ACHN (cell line): ENCODE data around the gene DLG2.
A peak's percentile ranks its signal among the peaks of the same experiment; 100 is the strongest.
"Not testable (repeated sequence)": the region's sequence is repeated elsewhere in the genome, so short reads cannot be mapped to it uniquely, and the experiment has no call there.

ENCODE experiments used
- DNase-seq: peaks from one replicate; pipeline ENCODE4 v3.0.0-alpha.2; 2015
- in situ Hi-C: cut with HindIII; loops from 2 replicates; pipeline ENCODE4 v1.10.0; 2017; ENCODE audit warnings: low sequenced_read_pairs, low pct_ligation_motif_present, low pct_unique_long_range_greater_than_20kb

Gene DLG2

DNA sequence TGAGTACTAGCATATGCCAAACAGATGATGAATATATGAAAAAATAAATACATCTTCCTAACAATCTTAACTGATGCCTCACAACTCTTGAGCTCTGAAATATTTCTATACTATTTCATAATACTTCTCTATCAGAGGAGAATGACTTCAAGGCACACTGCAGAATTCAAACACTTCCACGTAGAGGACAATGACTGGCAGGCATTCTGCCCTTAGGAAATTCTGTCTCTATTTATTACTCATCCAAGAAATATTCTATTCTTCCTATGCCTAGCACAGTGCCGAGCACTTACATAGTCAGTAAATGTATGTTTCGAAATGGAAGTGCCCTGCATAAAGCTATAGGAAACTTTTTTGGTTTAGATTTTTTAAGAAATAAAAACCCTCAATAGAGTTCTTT lies 809.1 kb downstream of the DLG2 start:
- in situ Hi-C loops = no loop called here
- no peak for DNase-seq

DNA sequence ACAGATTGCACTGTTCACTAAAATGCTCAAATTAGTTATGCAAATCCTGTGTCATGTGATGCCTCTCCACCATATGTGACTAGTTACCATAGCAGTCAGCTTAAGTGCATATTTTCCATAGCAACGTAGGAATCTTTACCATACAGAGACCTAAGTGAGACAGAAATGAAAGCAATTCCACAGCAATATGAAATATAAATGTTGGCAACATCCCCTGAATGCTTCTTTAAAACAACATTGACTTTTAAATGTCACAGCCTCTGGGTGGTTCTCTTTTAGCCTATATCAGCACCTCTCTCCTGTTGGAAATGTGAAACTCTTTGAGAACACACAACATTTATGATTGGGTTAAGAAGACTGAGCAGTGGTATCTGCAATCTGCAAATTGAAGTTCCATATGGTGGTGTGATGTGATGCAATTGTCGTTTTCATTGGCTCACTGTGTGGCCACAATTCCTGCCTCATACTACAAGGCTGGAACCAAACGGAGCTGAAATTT lies 814.6 kb downstream of the DLG2 start:
- no peak for DNase-seq
- in situ Hi-C loops = no loop called here

DNA sequence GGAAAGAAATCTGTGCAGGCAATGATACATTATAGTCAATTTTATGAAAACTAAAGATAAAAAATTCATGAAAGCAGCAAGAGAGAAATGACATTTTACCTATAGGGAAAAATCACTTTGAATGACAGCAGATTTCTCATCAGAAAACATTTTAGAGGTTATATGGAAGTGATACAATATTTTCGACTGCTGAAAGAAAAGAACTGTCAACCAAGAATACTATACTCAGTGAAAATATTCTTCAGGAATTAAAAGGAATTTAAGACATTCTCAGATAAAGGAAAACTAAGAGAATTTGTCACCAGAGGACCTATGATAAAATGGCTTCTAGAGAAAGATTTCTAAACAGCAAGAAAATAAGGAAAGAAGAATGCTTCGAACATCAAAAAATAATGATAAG lies 820.8 kb downstream of the DLG2 start:
- DNase-seq = no peak
- in situ Hi-C loops = no loop called here

DNA sequence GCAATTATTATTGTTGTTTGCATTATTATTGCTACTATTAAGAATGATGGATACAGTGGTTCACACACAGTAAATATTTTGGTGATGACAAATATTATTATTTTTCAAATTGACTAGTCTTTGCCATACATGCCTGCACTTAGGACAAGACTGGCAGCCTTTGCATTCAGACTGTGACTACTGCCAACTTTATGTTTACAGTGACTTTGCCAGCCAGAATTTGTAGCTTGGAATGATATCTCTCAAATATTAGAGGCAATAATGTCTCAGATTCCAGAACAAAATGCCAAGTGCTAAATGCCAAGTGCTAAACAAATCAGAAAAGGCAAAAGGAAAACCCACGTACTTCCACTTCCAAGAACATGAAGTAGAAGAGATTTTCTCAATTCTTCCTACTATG lies 823.1 kb downstream of the DLG2 start:
- DNase-seq = no peak
- in situ Hi-C loops = no loop called here

DNA sequence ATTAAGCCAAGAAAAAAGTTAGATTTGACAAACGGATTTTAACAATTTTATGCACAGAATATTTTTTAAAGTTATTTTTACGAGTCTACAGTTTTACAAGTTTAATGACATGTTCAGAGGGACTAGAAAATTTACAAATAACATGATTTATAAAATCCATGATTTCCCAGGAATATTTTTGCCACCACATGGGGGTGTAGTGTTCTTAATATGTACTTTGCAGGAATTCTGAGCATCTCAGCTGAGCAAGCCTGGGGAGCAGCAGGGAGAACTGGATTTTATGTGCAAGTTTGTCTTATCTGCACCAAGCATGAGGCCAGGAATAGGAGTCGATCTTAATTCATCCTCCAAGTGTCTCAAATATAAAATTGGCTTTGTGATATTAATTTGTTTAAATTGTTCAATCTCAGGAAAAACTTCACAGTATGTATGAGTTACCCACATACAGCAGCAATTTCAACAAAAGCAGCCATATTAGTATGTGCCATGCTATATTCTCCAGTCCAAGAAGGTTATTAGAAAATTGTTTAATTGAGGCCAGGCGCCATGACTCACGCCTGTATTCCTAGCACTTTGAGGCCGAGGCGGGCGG lies 826.3 kb downstream of the DLG2 start:
- in situ Hi-C loops = no loop called here
- peak; percentile 33 for DNase-seq

DNA sequence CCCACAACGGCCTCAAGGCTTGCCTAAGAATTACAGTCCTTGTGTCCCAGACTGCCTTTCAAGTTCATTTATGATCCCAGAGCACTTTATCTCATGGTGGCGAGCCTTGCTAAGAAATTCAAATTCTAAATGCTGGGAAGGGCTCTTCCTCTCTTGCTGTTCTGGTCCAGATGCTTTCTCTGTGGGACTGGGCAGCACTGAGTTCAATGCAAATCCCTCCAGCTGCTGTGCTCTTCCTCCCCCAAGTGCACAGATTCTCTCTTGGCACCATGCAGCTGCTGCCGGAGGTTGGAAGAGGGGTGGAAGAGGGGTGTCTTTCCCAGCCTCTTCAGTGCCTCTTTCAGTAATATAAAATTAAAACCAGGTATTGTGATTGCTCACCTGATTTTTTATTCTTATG lies 828.0 kb downstream of the DLG2 start:
- DNase-seq = no peak
- in situ Hi-C loops = no loop called here

DNA sequence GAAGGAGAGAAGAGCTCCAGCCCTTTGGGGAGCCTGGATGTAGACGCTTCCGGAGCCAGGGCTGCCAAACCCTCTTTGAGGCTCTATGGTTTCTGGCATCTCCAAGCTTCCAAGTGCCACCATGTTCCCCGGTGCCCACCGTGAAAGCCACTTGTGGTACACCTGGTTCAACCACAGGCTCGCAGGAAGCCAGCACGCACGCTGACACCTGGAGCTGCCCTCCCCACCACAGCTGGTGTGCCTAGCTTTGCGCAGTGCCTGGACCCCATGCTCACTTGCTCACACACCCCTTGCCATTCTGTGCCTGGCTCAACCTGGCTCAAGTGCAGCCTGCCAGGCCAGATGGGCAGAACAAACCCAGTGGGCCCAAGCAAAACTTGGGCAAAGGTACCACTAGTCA lies 831.4 kb downstream of the DLG2 start:
- DNase-seq = no peak
- in situ Hi-C loops = no loop called here

DNA sequence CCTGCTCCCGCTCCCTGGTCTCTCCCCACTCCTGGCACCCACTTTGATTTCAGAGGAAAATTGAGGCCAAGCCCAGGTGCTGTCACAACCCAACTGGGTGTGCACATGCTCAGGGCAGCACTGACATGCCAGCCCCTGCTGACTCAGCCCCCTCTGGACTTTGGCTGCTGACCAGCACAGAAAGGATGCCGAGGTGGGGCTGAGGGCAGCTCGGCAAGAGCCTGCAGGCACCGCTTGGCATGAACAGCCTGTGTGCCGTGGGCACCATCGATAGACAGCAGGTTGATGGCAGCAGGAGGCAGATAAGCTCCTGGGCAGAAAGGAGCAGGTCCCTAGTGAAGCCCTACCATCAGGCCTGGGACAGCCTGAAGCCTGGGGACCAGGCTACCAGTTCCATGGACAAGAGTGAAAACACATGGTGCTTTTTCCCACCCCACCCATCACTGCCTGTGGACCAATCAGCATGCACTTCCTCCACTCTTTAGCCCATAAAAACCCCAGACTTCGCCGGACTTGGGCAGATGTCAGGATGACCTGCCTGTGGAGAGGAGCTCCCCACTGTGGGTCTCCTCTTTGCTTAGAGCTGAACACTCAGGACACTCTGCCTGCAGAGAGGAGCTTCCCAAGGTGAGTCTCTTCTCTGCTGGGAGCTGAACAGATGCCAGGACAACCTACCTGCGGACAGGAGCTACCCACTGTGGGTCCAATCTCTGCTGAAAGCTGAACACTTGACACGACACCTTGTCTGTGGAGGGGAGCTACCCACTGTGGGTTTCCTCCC lies 832.3 kb downstream of the DLG2 start:
- in situ Hi-C loops = no loop called here
- DNase-seq = no peak

DNA sequence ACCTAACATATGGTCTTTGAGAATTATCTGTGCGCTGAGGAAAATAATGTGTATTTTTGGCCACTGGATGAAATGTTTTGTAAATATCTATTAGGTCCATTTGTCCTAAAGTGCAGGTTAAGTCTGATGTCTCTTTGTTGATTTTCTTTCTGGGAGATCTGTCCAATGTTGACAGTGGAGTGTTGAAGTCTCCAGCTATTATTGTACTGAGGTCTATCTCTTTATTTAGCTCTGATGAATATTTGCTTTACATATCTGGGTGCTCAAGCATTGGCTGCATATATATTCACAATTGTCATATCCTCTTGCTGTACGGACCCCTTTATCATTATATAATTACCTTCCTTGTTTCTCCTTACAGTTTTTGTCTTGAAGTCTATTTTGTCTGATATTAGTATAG lies 833.8 kb downstream of the DLG2 start:
- in situ Hi-C loops = no loop called here
- DNase-seq = no peak

DNA sequence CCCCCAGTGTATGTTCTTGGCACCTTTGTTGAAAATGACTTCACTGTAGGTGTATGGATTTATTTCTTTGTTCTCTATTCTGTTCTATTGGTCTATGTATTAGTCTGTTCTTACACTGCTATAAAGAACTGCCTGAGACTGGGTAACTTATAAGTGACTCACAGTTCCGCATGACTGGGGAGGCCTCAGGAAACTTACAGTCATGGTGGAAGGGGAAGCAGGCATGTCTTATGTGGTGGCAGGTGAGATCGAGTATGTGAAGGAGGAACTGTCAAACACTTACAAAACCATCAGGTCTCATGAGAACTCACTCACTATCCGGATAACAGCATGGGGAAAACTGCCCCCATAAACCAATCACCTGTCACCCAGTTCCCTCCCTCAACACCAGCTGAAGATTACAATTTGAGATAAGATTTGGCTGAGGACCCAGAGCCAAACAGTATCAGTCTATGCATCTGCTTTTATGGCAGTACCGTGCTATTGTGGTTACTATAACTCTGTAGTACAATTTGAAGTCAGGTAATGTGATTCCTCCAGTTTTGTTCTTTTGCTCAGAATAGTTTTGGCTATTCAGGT lies 836.2 kb downstream of the DLG2 start:
- DNase-seq = no peak
- in situ Hi-C loops = no loop called here

DNA sequence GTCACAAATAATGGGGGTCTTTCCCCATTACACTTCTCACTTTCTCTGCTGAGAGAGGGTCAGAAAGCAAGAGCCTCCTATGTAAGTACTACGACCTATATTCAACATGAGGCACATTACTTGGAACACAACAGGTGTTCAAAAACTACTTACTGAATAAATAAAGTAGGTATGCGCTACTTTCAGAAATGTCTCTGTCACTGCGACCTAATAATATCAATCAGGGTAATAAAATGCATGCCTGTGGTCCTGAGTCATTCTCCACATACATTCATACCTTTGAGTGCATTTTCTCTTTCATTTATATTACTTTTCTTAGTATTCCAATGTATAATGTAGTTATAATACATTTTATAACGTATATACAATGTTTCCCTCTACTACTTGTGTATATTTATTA lies 838.9 kb downstream of the DLG2 start:
- in situ Hi-C loops = no loop called here
- DNase-seq = no peak

DNA sequence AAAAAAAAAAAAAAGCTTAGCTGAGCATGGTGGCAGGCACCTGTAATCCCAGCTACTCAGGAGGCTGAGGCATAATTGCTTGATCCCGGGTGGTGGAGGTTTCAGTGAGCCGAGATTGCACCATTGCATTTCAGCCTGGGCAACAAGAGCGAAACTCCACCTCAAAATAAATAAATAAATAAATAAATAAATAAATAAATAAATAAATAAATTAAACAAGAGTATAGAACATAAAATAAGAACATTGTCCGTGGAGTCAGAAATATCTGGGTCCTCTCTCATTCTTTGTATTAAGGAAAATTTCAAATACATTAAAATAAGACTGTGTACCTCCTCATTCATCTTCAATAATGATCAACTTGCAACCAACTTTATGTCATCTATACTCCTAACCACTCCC lies 843.0 kb downstream of the DLG2 start:
- DNase-seq, in situ Hi-C loops: not testable (repeated sequence)

DNA sequence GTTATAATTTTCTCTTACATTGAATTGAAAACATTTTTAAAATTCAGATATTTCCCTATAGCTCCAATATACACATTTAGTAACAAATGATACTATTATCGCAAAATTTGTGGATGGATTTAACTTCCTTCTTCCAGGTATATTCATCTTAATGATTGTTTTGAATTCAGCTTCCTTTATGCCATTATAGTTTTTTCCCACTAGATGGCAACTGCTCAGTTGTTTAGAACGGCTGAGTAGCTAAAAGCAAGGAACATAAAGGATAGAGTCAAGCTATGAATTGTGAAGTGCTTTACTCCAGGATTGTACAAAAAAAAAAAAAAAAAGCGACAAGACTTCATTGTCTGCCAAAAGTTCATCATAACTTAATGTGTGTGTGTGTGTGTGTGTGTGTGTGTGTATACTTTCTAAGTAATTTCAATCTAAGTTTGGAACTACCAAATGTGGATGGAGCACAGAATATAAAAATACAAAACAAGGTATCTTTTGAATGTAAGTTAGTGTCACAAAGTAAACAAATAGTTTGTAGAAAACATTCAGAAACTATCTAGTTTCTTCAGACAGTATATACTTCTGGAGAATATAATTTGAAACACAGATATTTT lies 846.4 kb downstream of the DLG2 start:
- DNase-seq = peak; percentile 28
- in situ Hi-C loops = no loop called here

DNA sequence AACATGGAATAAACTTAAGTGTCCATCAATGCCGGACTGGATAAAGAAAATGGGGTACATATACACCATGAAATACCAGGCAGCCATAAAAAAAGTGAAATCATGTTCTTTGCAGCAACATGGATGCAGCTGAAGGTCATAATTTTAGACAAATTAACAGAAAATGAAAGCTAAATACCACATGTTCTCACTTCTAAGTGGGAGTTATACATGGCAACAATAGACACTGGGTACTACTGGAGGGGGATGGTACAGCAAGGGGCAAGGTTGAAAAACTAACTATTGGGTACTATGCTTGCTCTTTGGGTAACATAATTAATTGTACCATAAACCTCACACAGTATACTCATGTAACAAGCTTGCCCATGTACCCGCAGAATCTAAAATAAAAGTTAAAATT lies 851.6 kb downstream of the DLG2 start:
- DNase-seq = no peak
- in situ Hi-C loops = no loop called here

DNA sequence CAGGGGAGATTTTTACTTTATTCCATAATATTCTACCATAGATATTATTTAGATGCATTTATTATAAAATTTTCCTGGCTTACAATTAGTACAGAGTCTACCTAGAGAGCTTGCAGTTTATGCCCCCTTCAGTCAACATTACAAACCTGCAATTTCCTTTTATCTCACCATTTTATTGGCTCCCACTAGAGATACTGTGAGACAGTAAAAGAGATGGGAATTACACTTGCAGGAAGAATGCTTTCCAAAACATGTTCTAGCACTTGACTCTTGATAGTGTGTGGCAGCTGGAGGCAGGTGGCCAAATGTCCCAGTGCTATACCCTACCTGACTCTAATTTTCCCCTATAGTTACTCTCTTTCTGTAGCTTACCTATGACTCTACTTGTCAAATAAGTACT lies 863.2 kb downstream of the DLG2 start:
- DNase-seq = no peak
- in situ Hi-C loops = no loop called here

DNA sequence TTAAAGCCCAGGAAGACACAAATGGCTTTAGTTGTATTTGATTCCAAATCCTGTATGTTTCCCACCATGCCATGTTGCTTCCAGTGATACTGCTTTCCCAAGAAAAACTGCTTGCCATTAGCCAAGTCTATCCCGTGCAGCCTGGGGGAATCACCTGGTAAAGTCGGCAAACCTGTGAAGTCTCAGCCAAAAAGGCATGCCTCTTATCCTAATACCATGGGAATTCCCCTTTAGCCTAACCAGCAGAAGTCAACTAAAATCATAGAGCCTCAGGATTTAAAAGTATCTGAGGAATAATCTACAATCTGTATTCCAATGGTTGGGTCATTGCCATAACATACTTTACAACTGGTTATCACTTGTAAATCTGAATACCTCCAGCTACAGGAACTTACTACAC lies 869.4 kb downstream of the DLG2 start:
- in situ Hi-C loops = no loop called here
- no peak for DNase-seq

DNA sequence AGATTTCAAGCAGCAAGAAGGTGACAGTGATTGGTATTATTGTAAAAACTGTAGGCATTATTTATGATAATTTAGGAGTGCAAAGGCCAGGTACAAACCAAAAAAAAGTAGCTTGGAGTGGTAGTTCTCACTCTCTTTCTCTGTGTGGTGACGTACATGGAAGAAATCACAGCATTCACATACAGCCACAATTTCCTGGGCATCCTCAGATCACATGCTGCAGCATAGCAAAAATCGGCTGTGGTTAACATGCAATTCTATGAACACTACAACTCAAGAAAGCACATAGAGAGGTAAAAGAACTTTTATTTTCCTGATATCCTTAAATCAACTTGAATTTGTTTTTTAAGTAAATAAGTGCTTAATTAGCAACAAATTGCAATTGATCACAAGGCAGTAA lies 875.8 kb downstream of the DLG2 start:
- in situ Hi-C loops = no loop called here
- DNase-seq = no peak

DNA sequence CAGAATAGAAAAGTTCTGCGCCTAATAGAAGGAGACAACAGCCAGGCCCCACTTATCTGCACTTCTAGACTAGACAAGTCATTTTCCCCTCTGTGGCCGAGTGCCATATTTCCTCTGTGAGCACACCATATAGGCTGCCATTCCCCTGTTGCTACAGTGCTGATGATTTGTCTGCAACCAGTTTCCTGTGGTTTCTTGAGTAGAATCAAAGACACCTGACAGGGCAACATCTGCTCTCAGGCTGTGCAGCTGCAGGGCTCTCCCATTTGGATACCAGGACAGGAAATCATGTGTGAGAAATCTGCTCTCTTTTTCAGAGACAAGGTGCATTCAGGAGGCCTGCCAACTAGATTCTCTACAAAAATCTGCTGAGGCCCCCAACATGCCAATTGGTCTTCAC lies 879.3 kb downstream of the DLG2 start:
- in situ Hi-C loops = no loop called here

DNA sequence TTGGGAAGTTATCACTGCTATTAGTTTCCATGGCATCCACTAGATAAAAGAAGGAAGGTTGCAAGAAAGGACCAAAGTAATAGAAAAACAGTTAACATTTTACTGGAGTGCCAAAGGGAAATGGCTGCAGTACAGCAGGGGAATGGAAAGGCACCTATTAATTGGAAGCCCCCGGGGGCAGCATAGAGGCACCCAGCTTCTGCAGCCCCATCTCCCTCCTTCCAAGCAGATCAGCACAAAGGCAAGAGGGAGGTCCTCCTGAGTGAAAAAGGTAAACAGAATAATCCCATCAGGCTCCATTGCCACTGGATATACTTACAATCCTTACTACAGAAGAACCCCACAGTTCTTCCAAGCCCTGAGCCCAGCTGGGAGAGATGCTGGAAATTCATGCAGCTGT lies 887.1 kb downstream of the DLG2 start:
- in situ Hi-C loops = no loop called here
- no peak for DNase-seq

More for the DNA sequence above, 879.3 kb downstream of the DLG2 start:
- DNase-seq = no peak

DNA sequence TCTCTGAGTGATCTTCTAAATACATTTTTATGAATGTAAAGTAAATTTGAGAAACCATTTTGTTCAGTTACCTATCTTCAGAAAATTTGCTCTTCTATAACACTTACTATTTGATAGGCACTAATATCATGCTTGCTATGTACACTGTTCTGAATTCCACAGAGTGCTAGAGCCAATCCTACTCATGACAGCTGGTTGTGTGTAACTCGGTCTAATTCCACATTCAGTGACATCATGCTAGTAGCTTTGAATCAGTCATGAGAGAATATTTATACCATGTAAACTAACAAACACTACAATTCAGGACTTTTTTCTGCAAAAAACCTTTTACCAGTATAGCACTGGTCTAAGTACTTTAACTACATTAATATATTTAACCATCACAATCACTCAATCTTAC lies 902.9 kb downstream of the DLG2 start:
- in situ Hi-C loops = no loop called here
- DNase-seq = no peak
